Stimulated activated CD4-positive, alpha-beta T cell treated with anti-CD3 and anti-CD28 coated beads, TNF-alpha, amount 100 ng/mL, for 48 hours (primary cell): ENCODE results near the gene MAP3K5.

ENCODE experiments used
- DNase-seq, 3 donors: peaks; one replicate each; pipeline ENCODE4 v3.0.0-alpha.2; 2020; ENCODE audit warnings: low read depth in 3 of 3

The MAP3K5 gene

DNA sequence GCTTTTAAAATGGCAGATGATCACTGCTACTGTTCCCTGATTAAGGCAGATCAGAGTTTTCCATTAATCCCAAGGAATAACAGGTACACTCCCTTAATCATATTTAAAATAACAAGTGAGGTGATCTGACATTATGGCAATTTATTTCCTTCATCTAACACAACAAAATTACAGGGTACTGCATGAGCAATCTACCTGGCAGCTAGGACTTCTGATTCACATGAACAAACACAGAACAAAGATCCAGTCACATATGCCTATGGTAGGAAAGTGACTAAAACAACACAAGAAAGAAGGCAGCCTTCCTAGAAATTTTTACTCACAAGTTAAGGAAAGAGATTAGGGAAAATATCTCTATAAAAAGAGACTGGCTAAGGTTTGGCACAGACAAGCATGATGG is 275.3 kb downstream of the MAP3K5 start:
- no peak for DNase-seq

DNA sequence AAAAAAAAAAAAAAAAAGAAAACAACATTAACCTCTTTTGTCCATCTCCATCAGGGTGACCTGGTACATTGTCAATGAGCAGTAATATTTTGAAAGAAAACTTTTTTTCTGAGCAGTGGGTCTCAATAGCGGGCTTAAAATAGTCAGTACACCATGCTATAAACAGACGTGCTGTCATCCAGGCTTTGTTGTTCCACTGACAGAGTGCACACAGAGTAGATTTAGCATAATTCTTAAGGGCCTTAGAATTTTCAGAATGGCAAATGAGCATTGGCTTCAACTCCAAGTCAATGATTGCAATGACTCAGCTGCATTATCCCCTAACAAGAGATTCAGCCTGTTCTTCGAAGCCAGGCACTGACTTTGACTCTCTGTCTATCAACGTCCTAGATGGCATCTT is 277.7 kb downstream of the MAP3K5 start:
- no peak for DNase-seq

DNA sequence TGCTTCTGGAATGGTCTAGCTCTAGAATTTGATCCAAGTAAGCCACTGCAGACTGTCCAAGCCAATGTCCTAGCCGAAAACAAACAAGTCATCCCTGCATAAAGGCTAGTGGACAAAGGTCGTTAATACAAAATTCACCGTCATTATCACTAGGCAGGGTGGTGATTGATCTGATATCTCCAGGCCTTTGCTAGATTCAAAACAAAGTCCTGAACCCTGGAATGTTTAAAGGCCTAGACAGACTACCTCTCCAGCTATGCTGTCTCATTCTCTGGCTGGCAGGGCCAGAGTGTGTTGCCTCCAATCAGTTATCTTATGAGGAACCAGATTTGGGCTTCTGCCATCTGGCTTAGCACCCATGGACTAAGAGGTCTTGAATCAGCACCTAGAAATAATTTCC is 280.4 kb downstream of the MAP3K5 start:
- DNase-seq = no peak

DNA sequence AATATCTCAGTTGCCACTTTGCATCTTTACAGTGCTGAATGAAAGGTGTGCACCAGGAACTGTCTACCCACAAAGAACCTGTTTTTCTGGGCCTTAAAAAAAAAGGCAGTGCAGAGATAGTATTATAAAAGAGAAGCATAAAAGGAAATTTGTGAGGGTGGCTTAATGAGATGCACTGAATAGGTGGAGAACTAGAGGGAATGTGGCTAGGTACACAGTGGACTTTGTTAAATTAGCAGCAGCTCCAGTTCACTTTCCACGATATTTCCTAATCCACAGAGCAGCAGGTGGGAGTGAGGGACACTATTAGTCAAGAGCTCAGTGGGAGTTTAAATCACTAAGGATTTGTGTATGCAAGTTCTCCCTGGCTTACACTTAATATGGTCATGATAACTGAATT is 280.9 kb downstream of the MAP3K5 start:
- no peak for DNase-seq

DNA sequence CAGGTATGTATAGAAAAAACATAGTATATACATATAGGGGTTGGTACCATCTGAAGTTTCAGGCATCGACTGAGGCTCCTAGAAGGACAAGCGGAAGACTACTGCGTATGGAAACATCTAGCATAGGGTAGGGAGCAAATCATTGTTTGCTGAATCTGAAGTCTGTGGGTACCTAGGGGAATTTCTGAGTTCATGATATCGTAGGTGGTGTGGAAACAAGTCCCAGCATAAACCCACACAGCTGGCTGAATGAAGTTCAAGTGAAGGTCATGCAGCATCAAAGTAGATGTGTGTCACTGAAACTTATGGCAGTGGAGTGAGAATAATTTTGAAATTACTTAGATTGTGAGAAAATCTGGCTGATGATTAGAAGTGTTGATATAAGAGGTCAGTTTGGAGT is 281.5 kb downstream of the MAP3K5 start:
- peak in 1 of 3 donors; percentile 19 for DNase-seq

DNA sequence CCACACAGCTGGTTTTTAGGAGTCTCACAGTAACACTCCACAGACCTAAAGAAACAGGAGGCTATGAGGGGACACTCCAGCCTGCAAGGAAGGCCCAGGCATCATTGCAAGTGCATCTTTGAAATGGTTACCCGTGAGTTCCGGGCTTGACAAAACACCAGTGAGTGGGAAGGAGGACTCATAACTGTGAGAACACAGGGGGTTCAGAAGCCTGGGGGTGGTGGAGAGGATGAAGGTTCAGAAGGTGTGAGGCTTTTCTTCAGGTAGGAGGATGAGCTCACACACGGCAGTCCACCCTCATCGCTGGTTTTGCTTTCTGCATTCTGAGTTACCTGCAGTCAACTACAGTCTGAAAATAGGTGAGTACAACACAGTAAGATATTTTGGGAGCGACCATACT is 282.0 kb downstream of the MAP3K5 start:
- peak in 1 of 3 donors; percentile 16 for DNase-seq

DNA sequence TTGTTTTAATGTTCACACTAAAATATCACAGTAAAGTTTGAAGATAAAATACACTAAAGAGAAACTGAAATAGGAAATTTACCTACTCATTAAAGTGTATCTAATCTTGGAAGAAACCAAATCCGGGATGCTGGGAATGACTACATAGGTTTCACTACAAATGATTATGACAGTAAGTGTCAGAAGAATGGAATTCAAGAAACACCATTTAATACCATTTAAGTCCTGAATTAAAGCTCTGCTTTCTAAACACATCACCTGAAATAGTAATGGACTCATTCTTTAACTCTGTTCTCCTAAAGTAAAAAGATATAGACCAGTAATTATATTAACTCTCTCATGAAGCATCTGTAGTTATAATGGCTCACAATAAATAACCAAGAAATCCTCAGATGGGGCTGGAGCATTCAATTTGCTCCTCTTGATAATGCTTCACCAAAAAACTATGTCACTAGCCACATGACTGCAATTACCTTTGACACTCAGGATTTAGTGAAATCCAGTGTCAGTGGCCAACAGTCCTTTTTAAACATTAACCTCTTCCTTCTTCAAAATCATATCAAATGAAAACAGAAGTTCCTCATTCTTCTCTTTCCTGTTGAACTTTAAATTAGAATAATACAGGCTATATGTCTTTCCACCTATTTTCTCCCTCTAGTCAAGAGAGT is 283.4 kb downstream of the MAP3K5 start:
- DNase-seq = no peak
